Hypothalamus (tissue), 51 donors: ENCODE results near the gene ZNF460.
"Not testable (repeated sequence)": the region's sequence is repeated elsewhere in the genome, so short reads cannot be mapped to it uniquely, and the experiment has no call there.

Experiments used
- DNase-seq, 51 donors: peaks; one replicate each; lab custom pipeline; 2025; lab: John Stamatoyannopoulos, UW

ZNF460 gene

GRCh38 chr19:57280165-57280961 lies at the start of gene ZNF460:
ZNF460 (plus strand) TSS chr19:57280485; CDS start chr19:57280807, 322 bp downstream.
- peak; percentile 65 to 97 (median 93) for DNase-seq

- DNase-seq: no peak
Observed at GRCh38 chr19:57231686-57232085, 48.6 kb upstream of the ZNF460 start.

DNA sequence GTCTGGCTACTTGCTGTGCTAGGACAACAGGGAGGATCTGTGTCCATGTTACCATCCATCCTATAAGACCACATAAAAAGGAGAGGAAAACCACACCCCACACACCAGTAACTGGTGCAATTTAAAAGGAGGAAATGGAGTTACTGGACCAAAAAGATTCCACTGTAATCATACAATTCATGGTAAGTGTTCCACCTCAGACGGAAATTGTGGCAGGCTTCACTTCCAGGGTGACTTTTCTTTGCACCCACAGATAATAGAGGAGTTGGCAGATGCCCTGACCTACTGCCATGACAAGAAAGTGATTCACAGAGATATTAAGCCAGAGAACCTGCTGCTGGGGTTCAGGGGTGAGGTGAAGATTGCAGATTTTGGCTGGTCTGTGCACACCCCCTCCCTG lies 47.1 kb upstream of the ZNF460 start:
- no peak for DNase-seq

DNA sequence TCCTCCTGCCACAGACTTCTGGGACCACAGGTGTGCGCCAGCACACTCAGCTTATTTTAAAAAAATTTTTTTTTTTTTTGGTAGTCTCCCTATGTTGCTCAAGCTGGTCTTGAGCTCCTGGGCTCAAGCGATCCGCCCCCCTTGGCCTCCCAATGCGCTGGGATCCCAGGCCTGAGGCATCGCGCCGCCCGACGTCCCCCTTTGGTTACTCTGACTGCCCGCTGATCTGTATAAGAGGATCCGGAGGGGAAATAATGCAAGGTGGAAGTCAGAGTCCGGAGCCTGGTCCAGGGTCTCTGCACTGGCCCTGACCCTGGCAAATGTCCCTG lies 40.3 kb upstream of the ZNF460 start:
- peak in 3 of 51 donors; percentile 38 to 46 (median 38) for DNase-seq

GRCh38 chr19:57240311-57241090 lies 39.8 kb upstream of the ZNF460 start, which contains the start of gene ZNF805:
ZNF805 (plus strand) TSS chr19:57240632; CDS start chr19:57240892, 260 bp downstream.
- DNase-seq: peak; percentile 59 to 96 (median 90)

GRCh38 chr19:57241176-57241575 lies 39.1 kb upstream of the ZNF460 start:
- DNase-seq: no peak

DNA sequence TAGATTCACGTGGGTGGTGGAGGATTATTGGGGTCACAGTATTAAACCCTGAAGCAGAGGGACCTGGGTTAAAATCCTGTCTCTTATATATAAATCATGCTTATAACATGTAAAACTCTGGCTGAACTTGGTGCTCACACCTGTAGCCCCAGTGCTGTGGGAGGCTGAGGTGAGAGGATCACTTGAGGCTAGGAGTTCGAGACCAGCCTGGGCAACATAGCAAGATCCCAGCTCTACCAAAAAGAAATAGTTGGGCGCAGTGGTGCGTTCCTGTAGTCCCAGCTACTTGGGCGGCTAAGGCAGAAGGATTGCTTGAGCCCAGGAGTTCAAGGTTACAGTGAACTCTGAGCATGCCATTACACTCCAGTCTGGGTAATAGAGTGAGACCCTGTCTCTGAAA lies 37.5 kb upstream of the ZNF460 start:
- no peak for DNase-seq

- no peak for DNase-seq
Observed at GRCh38 chr19:57244513-57244912, 35.8 kb upstream of the ZNF460 start.

- no peak for DNase-seq
Observed at GRCh38 chr19:57245066-57245465, 35.2 kb upstream of the ZNF460 start.

DNA sequence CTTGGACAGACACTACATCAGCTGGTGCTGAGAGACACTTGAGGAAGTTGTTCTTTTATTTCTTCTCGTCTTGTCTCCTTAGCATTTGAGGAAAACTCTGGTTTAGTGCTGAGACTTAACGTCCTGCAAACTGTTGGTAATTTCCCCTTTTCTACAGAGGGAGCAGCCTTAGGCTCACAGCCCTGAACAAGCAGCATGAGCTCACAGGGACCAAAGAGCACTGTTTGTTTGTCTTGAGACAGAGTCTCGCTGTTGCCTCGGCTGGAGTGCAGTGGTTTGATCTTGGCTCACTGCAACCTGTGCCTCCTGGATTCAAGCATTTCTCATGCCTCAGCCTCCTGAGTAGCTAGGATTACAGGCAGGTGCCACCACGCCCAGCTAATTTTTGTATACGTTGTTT lies 34.3 kb upstream of the ZNF460 start:
- no peak for DNase-seq

DNA sequence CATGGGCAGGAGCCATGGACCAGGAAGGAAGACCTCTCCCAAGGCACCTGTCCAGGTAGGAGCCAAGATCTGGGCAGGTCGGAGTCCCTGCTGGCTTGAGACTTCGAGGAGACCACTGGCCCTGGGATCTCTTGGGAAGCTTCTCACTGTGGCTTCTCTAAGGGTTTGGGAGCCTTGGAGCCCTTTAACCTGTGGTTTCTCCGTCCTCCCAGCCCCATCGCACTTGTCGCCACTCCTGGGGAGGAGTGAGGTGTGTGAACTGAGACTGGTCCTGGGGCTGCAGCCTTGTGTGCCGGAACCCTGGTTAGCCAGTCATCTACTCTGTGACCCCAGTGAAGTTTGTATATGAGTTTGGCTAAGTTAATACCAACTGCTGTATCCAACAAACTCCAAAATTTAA lies 31.6 kb upstream of the ZNF460 start:
- DNase-seq: no peak

GRCh38 chr19:57249329-57249728 lies 31.0 kb upstream of the ZNF460 start:
- DNase-seq: no peak

DNA sequence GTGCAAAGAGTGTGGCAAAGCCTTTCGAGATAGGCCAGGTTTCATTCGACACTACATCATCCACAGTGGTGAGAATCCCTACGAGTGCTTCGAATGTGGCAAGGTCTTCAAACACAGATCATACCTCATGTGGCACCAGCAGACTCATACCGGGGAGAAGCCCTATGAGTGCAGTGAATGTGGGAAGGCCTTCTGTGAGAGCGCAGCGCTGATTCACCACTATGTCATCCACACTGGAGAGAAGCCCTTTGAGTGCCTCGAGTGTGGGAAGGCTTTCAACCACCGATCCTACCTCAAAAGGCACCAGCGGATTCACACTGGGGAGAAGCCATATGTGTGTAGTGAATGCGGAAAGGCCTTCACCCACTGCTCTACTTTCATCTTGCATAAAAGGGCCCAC lies 26.5 kb upstream of the ZNF460 start:
- DNase-seq: peak in 1 of 51 donors; percentile 25

GRCh38 chr19:57262044-57262443 lies 18.2 kb upstream of the ZNF460 start:
- no peak for DNase-seq

GRCh38 chr19:57263244-57263741 lies 17.0 kb upstream of the ZNF460 start:
- no peak for DNase-seq

DNA sequence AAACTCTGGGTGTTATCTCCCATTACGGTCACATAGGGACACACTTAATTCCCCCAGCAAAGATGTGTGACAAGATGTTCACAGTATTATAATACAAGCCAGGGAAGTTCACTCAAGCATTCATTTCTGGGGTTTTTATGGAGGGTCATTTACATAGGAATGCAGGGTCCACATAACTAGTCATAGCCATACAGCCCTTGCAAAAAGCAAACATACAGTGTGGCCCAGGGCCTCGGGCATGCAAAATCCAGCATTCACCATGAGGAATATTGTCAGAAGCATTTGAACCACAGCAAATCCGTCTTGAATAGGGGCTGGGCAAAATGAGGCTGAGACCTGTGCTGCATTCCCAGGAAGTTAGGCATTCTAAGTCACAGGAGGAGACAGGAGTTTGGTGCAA lies 13.0 kb upstream of the ZNF460 start:
- no peak for DNase-seq

DNA sequence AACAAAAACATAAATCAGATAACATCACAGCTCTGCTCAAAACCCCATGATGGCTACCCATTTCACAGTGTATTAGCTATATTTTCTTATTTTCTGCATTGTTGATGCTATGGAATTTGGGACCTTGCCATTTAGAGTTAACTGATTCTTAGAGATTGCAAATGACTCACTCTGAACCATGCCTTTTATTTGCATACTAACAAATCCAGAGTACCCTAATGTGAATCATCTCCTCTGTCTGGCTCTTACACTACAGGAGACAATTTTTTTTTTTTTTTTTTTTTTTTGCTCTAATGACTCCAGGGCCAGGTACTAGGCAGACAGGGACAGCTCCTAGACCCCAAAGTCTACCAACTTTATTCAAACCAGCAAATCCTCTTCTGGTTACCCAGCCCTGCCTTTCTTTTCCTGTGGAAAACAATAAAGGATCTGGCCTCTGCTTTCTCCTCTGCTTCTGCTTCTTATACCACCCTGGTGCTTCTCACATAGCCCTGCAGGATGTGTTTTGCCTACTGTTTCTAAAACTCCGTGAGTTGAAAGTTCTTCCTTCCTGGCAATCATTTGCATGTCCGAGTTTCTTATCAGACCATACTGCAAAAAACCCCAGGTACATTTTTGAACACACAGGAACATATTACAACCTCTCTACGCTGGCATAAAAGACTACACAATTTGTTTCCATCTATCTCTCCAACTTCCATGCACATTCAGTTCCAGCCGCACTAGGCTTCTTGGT lies 10.6 kb upstream of the ZNF460 start:
- no peak for DNase-seq

DNA sequence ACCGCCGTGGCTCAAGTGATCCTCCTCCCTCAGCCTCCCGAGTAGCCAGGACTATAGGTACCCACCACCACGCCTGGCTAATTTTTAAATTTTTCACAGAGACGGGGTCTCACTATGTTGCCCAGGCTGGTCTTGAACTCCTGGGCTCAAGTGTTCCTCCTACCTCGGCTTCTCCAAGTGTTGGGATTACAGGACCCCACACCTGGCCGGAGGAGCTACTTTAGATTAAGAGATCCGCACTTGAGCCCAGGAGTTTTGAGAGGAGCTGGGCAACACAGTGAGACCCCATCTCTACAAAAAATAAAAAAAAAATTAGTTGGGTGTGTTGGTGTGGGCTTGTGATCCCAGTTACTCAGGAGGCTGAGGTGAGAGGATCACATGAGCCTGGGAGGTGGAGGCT lies 9.0 kb upstream of the ZNF460 start:
- DNase-seq: no peak

GRCh38 chr19:57273014-57273413 lies 7.3 kb upstream of the ZNF460 start:
- no peak for DNase-seq

DNA sequence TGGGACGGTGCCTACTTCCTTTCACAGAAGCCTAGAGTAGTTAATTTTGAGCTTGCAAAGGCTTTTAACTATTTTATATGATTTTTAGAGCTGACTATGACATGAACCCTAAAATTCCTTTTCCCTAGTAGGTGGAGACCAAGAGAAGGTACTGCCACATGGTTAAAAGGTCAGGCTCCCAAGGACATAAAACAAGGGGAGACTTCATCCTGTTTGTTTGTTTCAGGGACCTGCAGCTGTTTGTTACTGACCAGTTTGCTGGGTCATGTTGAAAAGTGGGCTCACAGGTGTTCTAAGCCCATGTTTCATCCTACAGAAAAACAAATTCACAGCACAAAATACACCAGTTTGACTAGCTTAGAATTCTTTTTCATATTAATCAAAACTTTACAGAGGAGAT lies 3.9 kb upstream of the ZNF460 start:
- DNase-seq: no peak

GRCh38 chr19:57278481-57278880 lies 1.8 kb upstream of the ZNF460 start:
- not testable (repeated sequence) for DNase-seq
